Measurements from ENCODE around the gene NOL4L. TPM values are rescaled to one million over a fixed set of nuclear protein-coding genes. Genes with fewer than 3 reads are reported as not detected.
A peak's percentile ranks its signal among the peaks of the same experiment; 100 is the strongest.

The NOL4L gene
- total RNA-seq (2021) = 28.9 and 31.7 TPM in 2 replicates
- long read RNA-seq, full-length matches to known transcripts = 6 of 37 reads
- long read RNA-seq, partial matches to known transcripts = 2 of 37 reads
- long read RNA-seq, other reads (novel, unspliced or antisense) = 29 of 37 reads

- TF ChIP-seq, protein P1, sequence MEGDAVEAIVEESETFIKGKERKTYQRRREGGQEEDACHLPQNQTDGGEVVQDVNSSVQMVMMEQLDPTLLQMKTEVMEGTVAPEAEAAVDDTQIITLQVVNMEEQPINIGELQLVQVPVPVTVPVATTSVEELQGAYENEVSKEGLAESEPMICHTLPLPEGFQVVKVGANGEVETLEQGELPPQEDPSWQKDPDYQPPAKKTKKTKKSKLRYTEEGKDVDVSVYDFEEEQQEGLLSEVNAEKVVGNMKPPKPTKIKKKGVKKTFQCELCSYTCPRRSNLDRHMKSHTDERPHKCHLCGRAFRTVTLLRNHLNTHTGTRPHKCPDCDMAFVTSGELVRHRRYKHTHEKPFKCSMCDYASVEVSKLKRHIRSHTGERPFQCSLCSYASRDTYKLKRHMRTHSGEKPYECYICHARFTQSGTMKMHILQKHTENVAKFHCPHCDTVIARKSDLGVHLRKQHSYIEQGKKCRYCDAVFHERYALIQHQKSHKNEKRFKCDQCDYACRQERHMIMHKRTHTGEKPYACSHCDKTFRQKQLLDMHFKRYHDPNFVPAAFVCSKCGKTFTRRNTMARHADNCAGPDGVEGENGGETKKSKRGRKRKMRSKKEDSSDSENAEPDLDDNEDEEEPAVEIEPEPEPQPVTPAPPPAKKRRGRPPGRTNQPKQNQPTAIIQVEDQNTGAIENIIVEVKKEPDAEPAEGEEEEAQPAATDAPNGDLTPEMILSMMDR (conservative IDR thresholded peaks at IDR 0.05) = no peak
- Histone ChIP-seq H2BK5ac (ENCODE audit: insufficient read length, low read length) (no peak within 1 kb of the TSS), H3K27ac (ENCODE audit: insufficient read length, low read depth, low read length) (no peak within 1 kb of the TSS), H3K18ac (ENCODE audit: insufficient read length, low read depth, low read length) (no peak within 1 kb of the TSS), H3K9me3 (ENCODE audit: control insufficient read depth, low read depth, low read length) (no peaks in the 10 kb centered on the region), H2BK20ac (ENCODE audit: low read depth, low read length, poor library complexity, severe bottlenecking) (no peak within 1 kb of the TSS), H3K27me3 (ENCODE audit: insufficient read depth, low read length) (peaks cover 13% of the 10 kb centered on the region; the same call in 1 of the 2 replicates), H4K5ac (ENCODE audit: insufficient read length, low read depth, low read length) (no peak within 1 kb of the TSS), H3K79me1 (ENCODE audit: insufficient read depth, low read depth, low read length, poor library complexity, severe bottlenecking) (no peaks in the 10 kb centered on the region), H3K4me1 (ENCODE audit: insufficient read depth, low read length) (0 out of 2 replicates have a peak, but pooled peaks cover 2% of the 10 kb centered on the region), H2AK5ac (ENCODE audit: insufficient read length, low read length) (no peak within 1 kb of the TSS), H2BK12ac (ENCODE audit: insufficient read length, low read depth, low read length) (no peak within 1 kb of the TSS), H3K56ac (ENCODE audit: insufficient read length, low read depth, low read length) (no peak within 1 kb of the TSS), H2AFZ (ENCODE audit: low read length) (no peak within 1 kb of the TSS), H3K14ac (ENCODE audit: insufficient read depth, low read length) (no peak within 1 kb of the TSS), H4K8ac (replicated peaks; ENCODE audit: insufficient read length, low read depth, low read length) (no peak within 1 kb of the TSS), H4K20me1 (ENCODE audit: control insufficient read depth, insufficient read depth, insufficient read length) (no peaks in the 10 kb centered on the region), H3T11ph (ENCODE audit: low read length) (no peak within 1 kb of the TSS), H3K23me2 (ENCODE audit: insufficient read length, low read depth, low read length, poor library complexity, severe bottlenecking) (peaks cover 7% of the 10 kb centered on the region), H3K4ac (ENCODE audit: low read depth, low read length) (no peak within 1 kb of the TSS), H3K23ac (ENCODE audit: insufficient read length, low read depth, low read length) (no peak within 1 kb of the TSS), H4K91ac (ENCODE audit: insufficient read length, low read depth, low read length) (no peak within 1 kb of the TSS), H2BK120ac (ENCODE audit: low read depth, low read length, poor library complexity, severe bottlenecking) (no peak within 1 kb of the TSS), H3K4me2 (ENCODE audit: insufficient read depth, insufficient read length, low read length) (peak within 1 kb of the TSS; percentile 7), H3K79me2 (ENCODE audit: insufficient read depth, low read length) (no peaks in the 10 kb centered on the region), H3K9ac (ENCODE audit: extremely low read depth, insufficient read length, low read length) (no peak within 1 kb of the TSS), H2BK15ac (ENCODE audit: low read depth, low read length) (no peak within 1 kb of the TSS)
- H3K9me3 Mint-ChIP-seq = no peaks in the 10 kb centered on the region; a peak in 1 of 5 replicates
- DNase-seq = no peak
- H3K27me3 Mint-ChIP-seq (ENCODE audit: low read depth) = peaks cover 77% of the 10 kb centered on the region
- no peak within 1 kb of the TSS for H3K27ac Mint-ChIP-seq
- H3K4me1 Mint-ChIP-seq = peaks cover 21 to 28% of the 10 kb centered on the region in 2 experiments
- WGBS (ENCODE audit: extremely low coverage, insufficient read length, low lambda C conversion rate) = no CpG with 5 or more reads among the region's 80 CpGs
- H3K4me3 Mint-ChIP-seq = peak within 1 kb of the TSS; percentile 65 to 89
- peaks cover 0 to 2% (median 0%) of the 10 kb centered on the region in 3 experiments; a peak in 1 of 7 replicates for H3K36me3 Mint-ChIP-seq (ENCODE audit: insufficient read depth in 1 of 3, low read depth in 3 of 3)
Observed at GRCh38 chr20:32585011-32585585, at the start of gene NOL4L. Gene NOL4L (minus strand): TSS chr20:32585333. CDS start chr20:32584890, 443 bp downstream.
